B cell (primary cell): ENCODE results near the gene SLC35G6. TPM values are rescaled to one million over a fixed set of nuclear protein-coding genes. Genes with fewer than 3 reads are reported as not detected.

ENCODE experiments used
- ATAC-seq: fragments of 200-7000 bp; cut with Tn5 transposase; one replicate; pipeline ENCODE4 v1.10.0; 2021; ENCODE audit warnings: low read depth, mild to moderate bottlenecking, moderate number of reproducible peaks, moderate library complexity
- CTCF ChIA-PET: fragments of 350-600 bp; sonication (Branson Sonifier 250); formaldehyde crosslinking; loops from one replicate; lab custom pipeline; 2021; ENCODE audit warnings: antibody characterized with exemption, inconsistent platforms; lab: Charles Lee
- POLR2A ChIA-PET: fragments of 350-600 bp; sonication (Branson Sonifier 250); formaldehyde crosslinking; loops from one replicate; lab custom pipeline; 2021; ENCODE audit warnings: antibody characterized with exemption; lab: Charles Lee
- DNase-seq: peaks from one replicate; pipeline ENCODE4 v3.0.0; 2013
- H2AFZ ChIP-seq: 2 replicates; pipeline ENCODE4 v1.6.1; 2012; ENCODE audit warnings: mild to moderate bottlenecking, low read depth, low read length; ENCODE audit not compliant: insufficient read depth, poor library complexity, severe bottlenecking
- H3K27ac ChIP-seq, 2 donors: 1 replicate in 1 of 2; 2 replicates in 1 of 2; pipeline ENCODE4 v1.5.1; 2012 to 2013; ENCODE audit warnings: low read length in 2 of 2, mild to moderate bottlenecking in 2 of 2, moderate library complexity in 1 of 2
- H3K27me3 ChIP-seq, 4 experiments: fragments of 200-600 bp in 1 of 4; sonication (generic) in 1 of 4; replicated peaks in 1 of 4; 1 replicate in 2 of 4; 2 replicates in 2 of 4; pipeline versions ENCODE4 v1.6.1 to v1.7.0; 2013 to 2016; ENCODE audit warnings: low read length in 3 of 4, mild to moderate bottlenecking in 2 of 4, mixed read lengths in 1 of 4, moderate library complexity in 1 of 4; ENCODE audit not compliant: insufficient read depth in 4 of 4, control insufficient read depth in 3 of 4; ENCODE audit errors: control extremely low read depth in 1 of 4
- H3K36me3 ChIP-seq, 2 experiments: replicated peaks in 1 of 2; 1 replicate in 1 of 2; 2 replicates in 1 of 2; pipeline versions ENCODE4 v1.6.1 to v1.7.1; 2013; ENCODE audit warnings: low read length in 1 of 2; ENCODE audit not compliant: insufficient read depth in 2 of 2, control insufficient read depth in 1 of 2; ENCODE audit errors: control extremely low read depth in 1 of 2, extremely low read depth in 1 of 2
- H3K4me1 ChIP-seq, 2 donors: fragments of 200-600 bp in 1 of 2; sonication (generic) in 1 of 2; 1 replicate in 1 of 2; 2 replicates in 1 of 2; pipeline versions ENCODE4 v1.5.1 to v1.6.1; 2013 to 2017; ENCODE audit warnings: low read length in 2 of 2; ENCODE audit not compliant: control insufficient read depth in 2 of 2, insufficient read depth in 2 of 2
- H3K4me2 ChIP-seq: replicated peaks from 2 replicates; pipeline ENCODE3; 2012; ENCODE audit warnings: mild to moderate bottlenecking, low read depth, low read length; ENCODE audit not compliant: poor library complexity, severe bottlenecking
- H3K4me3 ChIP-seq, 5 experiments: fragments of 200-600 bp in 1 of 5; sonication (generic) in 1 of 5; 1 replicate in 3 of 5; 2 replicates in 2 of 5; pipeline versions ENCODE4 v1.5.1 to v1.7.0; 2011 to 2016; ENCODE audit warnings: low read length in 4 of 5, mild to moderate bottlenecking in 4 of 5, low read depth in 2 of 5, control low read depth in 1 of 5, moderate library complexity in 1 of 5; ENCODE audit not compliant: insufficient read depth in 1 of 5; ENCODE audit errors: control extremely low read depth in 1 of 5, extremely low read depth in 1 of 5
- H3K79me2 ChIP-seq: fragments of 200-600 bp; sonication (generic); one replicate; pipeline ENCODE4 v1.6.0; 2016; ENCODE audit warnings: low read length; ENCODE audit not compliant: control insufficient read depth, insufficient read depth
- H3K9ac ChIP-seq: fragments of 200-600 bp; sonication (generic); 2 replicates; pipeline ENCODE4 v1.6.1; 2017; ENCODE audit warnings: mild to moderate bottlenecking, low read length, moderate library complexity
- H3K9me3 ChIP-seq, 3 donors: one replicate each; pipeline versions ENCODE4 v1.6.1 to v1.7.1; 2013; ENCODE audit warnings: low read length in 2 of 3; ENCODE audit not compliant: control insufficient read depth in 2 of 3, insufficient read depth in 1 of 3; ENCODE audit errors: control extremely low read depth in 1 of 3
- H4K20me1 ChIP-seq: 2 replicates; pipeline ENCODE4 v1.6.0; 2012; ENCODE audit warnings: mild to moderate bottlenecking, low read length; ENCODE audit not compliant: insufficient read depth, control insufficient read depth, poor library complexity, severe bottlenecking
- H3K27ac Mint-ChIP-seq: one replicate; pipeline ENCODE4 v1.8.0; 2021; ENCODE audit warnings: mixed read lengths
- H3K27me3 Mint-ChIP-seq: one replicate; pipeline ENCODE4 v1.8.0; 2021; ENCODE audit warnings: mixed read lengths
- H3K4me1 Mint-ChIP-seq: one replicate; pipeline ENCODE4 v1.8.0; 2021; ENCODE audit warnings: mixed read lengths
- H3K4me3 Mint-ChIP-seq: one replicate; pipeline ENCODE4 v1.8.0; 2021; ENCODE audit warnings: mixed read lengths
- H3K9me3 Mint-ChIP-seq: one replicate; pipeline ENCODE4 v1.8.0; 2022; ENCODE audit warnings: mixed read lengths; ENCODE audit not compliant: insufficient read depth
- CTCF ChIP-seq: fragments of 200-600 bp; IDR thresholded peaks from one replicate; pipeline ENCODE4 v1.8.0; 2022; ENCODE audit warnings: antibody characterized with exemption, mild to moderate bottlenecking
- EZH2 ChIP-seq: IDR thresholded peaks from 2 replicates; pipeline ENCODE4 v1.6.1; 2012; ENCODE audit warnings: borderline replicate concordance, low read depth, mild to moderate bottlenecking, moderate library complexity, low read length; ENCODE audit not compliant: insufficient read depth, poor library complexity, severe bottlenecking
- WGBS: methylation state at CpG from one replicate; pipeline ENCODE4 v1.1.5; 2013; ENCODE audit warnings: missing lambda C conversion rate; ENCODE audit not compliant: insufficient coverage; 5-methylcytosine and 5-hydroxymethylcytosine counted together
- intact Hi-C: fragments of 100-400 bp; cut with micrococcal nuclease; formaldehyde crosslinking; loops from one replicate; pipeline ENCODE4 v1.10.0; 2022
- polyA plus RNA-seq: library from polyadenylated mRNA; depleted of rRNA; stranded (reverse); fragments of >200 nt; gene quantifications from 2 replicates; pipeline ENCODE4 v1.2.3, GENCODE V29; 2012
- total RNA-seq, 2 donors: library from RNA; stranded (reverse); fragments of 120-200 nt in 1 of 2; gene quantifications; 1 replicate in 1 of 2; 2 replicates in 1 of 2; pipeline versions ENCODE4 v1.2.3 to v1.2.4, GENCODE V29; 2013 to 2022

SLC35G6 gene
- total and polyA plus RNA-seq, 2 donors (not counting 1 experiment from before 2014, with no cell fraction given), result 0.04 to 0.30 TPM

DNA sequence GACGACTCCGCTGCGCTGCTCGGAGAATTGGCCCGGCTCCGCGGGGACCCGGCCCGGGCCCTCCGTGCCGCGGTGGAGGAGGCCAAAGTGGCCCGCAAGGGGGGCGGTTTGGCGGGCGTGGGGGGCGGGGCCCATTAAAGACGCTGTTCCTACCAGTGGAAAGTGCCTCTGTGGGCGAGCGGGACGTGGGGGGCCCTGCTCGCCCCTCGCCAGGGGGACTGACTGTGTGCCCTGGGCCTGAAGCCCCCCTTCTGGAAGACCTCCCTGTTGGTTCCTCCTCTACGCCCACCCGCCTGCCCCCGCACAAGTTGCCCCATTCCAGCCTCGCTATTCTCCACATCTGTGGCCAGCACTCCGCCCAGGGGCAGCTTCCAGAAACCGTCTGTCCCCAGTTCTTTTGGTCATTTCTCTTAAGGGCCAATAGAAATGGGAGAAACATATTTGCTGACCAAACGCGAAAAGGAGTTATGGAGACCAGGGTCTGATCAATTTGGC, 43.8 kb upstream of the SLC35G6 start:
- H2AFZ ChIP-seq, result no peak overlapping the region
- Mint-ChIP-seq H3K9me3 (no peaks in the 10 kb centered on the region), H3K27ac (no peak overlapping the region), H3K27me3 (peaks cover 37% of the 10 kb centered on the region), H3K4me1 (peaks cover 48% of the 10 kb centered on the region), H3K4me3 (peak overlapping the region; percentile 84)
- peaks cover 51 to 53% of the 10 kb centered on the region in 2 donors for H3K4me1 ChIP-seq
- CTCF ChIA-PET, result interaction anchor here (0.7 to 4.2 kb wide), 31 partner anchors 8 to 250 kb away, joined by 3 to 43 read pairs (median 6); partner anchors contain the start of genes CHRNB1, MPDU1, NEURL4 and POLR2A
- H3K4me2 ChIP-seq, result peak overlapping the region; percentile 93
- no peak overlapping the region for H3K27ac ChIP-seq
- no peak for DNase-seq
- 47% methylated on average over 31 of the region's 31 CpGs for WGBS
- POLR2A ChIA-PET, result interaction anchor here (0.8 to 3.2 kb wide), 6 partner anchors 44 to 250 kb away, joined by 3 to 27 read pairs (median 3); partner anchors contain the start of genes GPS2, POLR2A, SLC35G6 and TP53
- peaks cover 0 to 34% (median 0%) of the 10 kb centered on the region in 3 donors for H3K9me3 ChIP-seq
- H3K4me3 ChIP-seq, result peak overlapping the region in 2 of 5 experiments; percentile 7 to 23
- H3K27me3 ChIP-seq, result peaks cover 0 to 45% (median 31%) of the 10 kb centered on the region in 4 experiments
- no peak for TF ChIP-seq EZH2
- TF ChIP-seq CTCF, result no peak
- no peak for ATAC-seq
- H4K20me1 ChIP-seq, result peaks cover 49% of the 10 kb centered on the region
- intact Hi-C loops, result loop anchor here (5.0 kb wide), 2 partner anchors 400 to 1950 kb away; partner anchors contain the start of genes DERL2, MIS12 and SLC16A13
- H3K9ac ChIP-seq, result no peak overlapping the region
- H3K79me2 ChIP-seq, result peaks cover 27% of the 10 kb centered on the region
- H3K36me3 ChIP-seq, result no peaks in the 10 kb centered on the region
